H9 (cell line): ENCODE measurements around the gene ASIC3. TPM values are rescaled to one million over a fixed set of nuclear protein-coding genes. Genes with fewer than 3 reads are reported as not detected.

Source experiments
- DNase-seq: peaks from one replicate; pipeline ENCODE4 v3.0.0-alpha.2; 2017
- H2AFZ ChIP-seq: one replicate; pipeline ENCODE4 v1.6.1; 2013; ENCODE audit warnings: mild to moderate bottlenecking, low read length, control low read depth, moderate library complexity
- H2AK5ac ChIP-seq: 2 replicates; pipeline ENCODE4 v1.6.1; 2013; ENCODE audit warnings: low read length, control low read depth, mixed read lengths; ENCODE audit not compliant: insufficient read length
- H2BK120ac ChIP-seq: one replicate; pipeline ENCODE4 v1.6.1; 2013; ENCODE audit warnings: low read depth, mild to moderate bottlenecking, low read length, control low read depth, inconsistent platforms; ENCODE audit not compliant: poor library complexity, severe bottlenecking
- H2BK12ac ChIP-seq: 2 replicates; pipeline ENCODE4 v1.6.1; 2013; ENCODE audit warnings: low read length, control low read depth, mixed read lengths, low read depth; ENCODE audit not compliant: insufficient read length
- H2BK15ac ChIP-seq: 2 replicates; pipeline ENCODE4 v1.6.1; 2013; ENCODE audit warnings: low read depth, low read length, control low read depth
- H2BK20ac ChIP-seq: one replicate; pipeline ENCODE4 v1.6.1; 2013; ENCODE audit warnings: low read depth, mild to moderate bottlenecking, low read length, control low read depth, inconsistent platforms; ENCODE audit not compliant: poor library complexity, severe bottlenecking
- H2BK5ac ChIP-seq: 2 replicates; pipeline ENCODE4 v1.6.1; 2013; ENCODE audit warnings: low read length, control low read depth, mixed read lengths; ENCODE audit not compliant: insufficient read length
- H3K14ac ChIP-seq: 2 replicates; pipeline ENCODE4 v1.6.1; 2013; ENCODE audit warnings: low read length, control low read depth; ENCODE audit not compliant: insufficient read depth
- H3K18ac ChIP-seq: 2 replicates; pipeline ENCODE4 v1.6.1; 2013; ENCODE audit warnings: low read depth, mild to moderate bottlenecking, mixed read lengths, low read length, control low read depth; ENCODE audit not compliant: insufficient read length
- H3K23ac ChIP-seq: 2 replicates; pipeline ENCODE4 v1.6.1; 2013; ENCODE audit warnings: low read length, control low read depth, mixed read lengths, low read depth; ENCODE audit not compliant: insufficient read length
- H3K23me2 ChIP-seq: 2 replicates; pipeline ENCODE4 v1.6.1; 2013; ENCODE audit warnings: low read depth, mild to moderate bottlenecking, mixed read lengths, low read length, control low read depth; ENCODE audit not compliant: insufficient read length, poor library complexity, severe bottlenecking
- H3K27ac ChIP-seq: 2 replicates; pipeline ENCODE4 v1.5.1; 2013; ENCODE audit warnings: low read length, control low read depth, mixed read lengths, low read depth; ENCODE audit not compliant: insufficient read length
- H3K27me3 ChIP-seq: 2 replicates; pipeline ENCODE4 v1.6.1; 2013; ENCODE audit warnings: low read length, control low read depth, inconsistent platforms; ENCODE audit not compliant: insufficient read depth
- H3K4ac ChIP-seq: 2 replicates; pipeline ENCODE4 v1.6.1; 2013; ENCODE audit warnings: low read depth, mild to moderate bottlenecking, control low read depth, inconsistent platforms, low read length, moderate library complexity
- H3K4me1 ChIP-seq: 2 replicates; pipeline ENCODE4 v1.6.1; 2013; ENCODE audit warnings: low read length, control low read depth, inconsistent platforms; ENCODE audit not compliant: insufficient read depth
- H3K4me2 ChIP-seq: 2 replicates; pipeline ENCODE4 v1.6.1; 2013; ENCODE audit warnings: low read length, control low read depth, mixed read lengths; ENCODE audit not compliant: insufficient read length, insufficient read depth
- H3K56ac ChIP-seq: 2 replicates; pipeline ENCODE4 v1.6.1; 2013; ENCODE audit warnings: low read depth, mild to moderate bottlenecking, mixed read lengths, low read length, control low read depth; ENCODE audit not compliant: insufficient read length
- H3K79me1 ChIP-seq: 2 replicates; pipeline ENCODE4 v1.6.1; 2013; ENCODE audit warnings: low read depth, mild to moderate bottlenecking, moderate library complexity, low read length, control low read depth, inconsistent platforms; ENCODE audit not compliant: insufficient read depth, poor library complexity, severe bottlenecking
- H3K79me2 ChIP-seq: 2 replicates; pipeline ENCODE4 v1.6.1; 2013; ENCODE audit warnings: low read length, control low read depth, inconsistent platforms; ENCODE audit not compliant: insufficient read depth
- H3K9ac ChIP-seq: 2 replicates; pipeline ENCODE4 v1.6.1; 2013; ENCODE audit warnings: low read length, control low read depth, mixed read lengths; ENCODE audit not compliant: insufficient read length; ENCODE audit errors: extremely low read depth
- H3K9me3 ChIP-seq: one replicate; pipeline ENCODE4 v1.6.1; 2013; ENCODE audit warnings: low read depth, low read length, inconsistent platforms; ENCODE audit not compliant: control insufficient read depth
- H3T11ph ChIP-seq: one replicate; pipeline ENCODE4 v1.6.1; 2013; ENCODE audit warnings: mild to moderate bottlenecking, low read length, control low read depth, inconsistent platforms
- H4K20me1 ChIP-seq: one replicate; pipeline ENCODE4 v1.6.1; 2013; ENCODE audit not compliant: control insufficient read depth, insufficient read length, insufficient read depth
- H4K5ac ChIP-seq: 2 replicates; pipeline ENCODE4 v1.6.1; 2013; ENCODE audit warnings: low read depth, mild to moderate bottlenecking, mixed read lengths, low read length, control low read depth; ENCODE audit not compliant: insufficient read length
- H4K8ac ChIP-seq: replicated peaks from 2 replicates; pipeline ENCODE4 v1.6.1; 2013; ENCODE audit warnings: low read length, control low read depth, mixed read lengths, low read depth; ENCODE audit not compliant: insufficient read length
- H4K91ac ChIP-seq: 2 replicates; pipeline ENCODE4 v1.6.1; 2013; ENCODE audit warnings: low read depth, mild to moderate bottlenecking, moderate library complexity, mixed read lengths, low read length, control low read depth; ENCODE audit not compliant: insufficient read length
- H3K27ac Mint-ChIP-seq, 3 experiments: 2 replicates in 2 of 3; 3 replicates in 1 of 3; pipeline ENCODE4 v1.8.0; 2020 to 2021; ENCODE audit warnings: mixed read lengths in 3 of 3, mild to moderate bottlenecking in 1 of 3, moderate library complexity in 1 of 3
- H3K27me3 Mint-ChIP-seq: 2 replicates; pipeline ENCODE4 v1.8.0; 2021; ENCODE audit warnings: low read depth, mild to moderate bottlenecking, moderate library complexity, mixed read lengths
- H3K36me3 Mint-ChIP-seq, 3 experiments: 2 replicates in 2 of 3; 3 replicates in 1 of 3; pipeline ENCODE4 v1.8.0; 2020 to 2021; ENCODE audit warnings: low read depth in 3 of 3, mixed read lengths in 3 of 3; ENCODE audit not compliant: insufficient read depth in 1 of 3
- H3K4me1 Mint-ChIP-seq, 2 experiments: 2 replicates each; pipeline ENCODE4 v1.8.0; 2020; ENCODE audit warnings: mixed read lengths in 2 of 2
- H3K4me3 Mint-ChIP-seq, 2 experiments: 2 replicates in 1 of 2; 3 replicates in 1 of 2; pipeline ENCODE4 v1.8.0; 2020 to 2021; ENCODE audit warnings: mild to moderate bottlenecking in 2 of 2, mixed read lengths in 2 of 2, moderate library complexity in 1 of 2
- H3K9me3 Mint-ChIP-seq, 2 experiments: 2 replicates in 1 of 2; 3 replicates in 1 of 2; pipeline ENCODE4 v1.8.0; 2020; ENCODE audit warnings: mild to moderate bottlenecking in 2 of 2, mixed read lengths in 2 of 2, moderate library complexity in 1 of 2
- CTCF ChIP-seq: fragments of 200-600 bp; sonication (generic); conservative IDR thresholded peaks from 3 replicates; pipeline ENCODE4 v1.8.0; 2021; ENCODE audit warnings: antibody characterized with exemption, mild to moderate bottlenecking
- WGBS: extraction: QIAGEN DNeasy Blood & Tissue Kit; methylation state at CpG from one replicate; pipeline ENCODE4 v1.1.7; 2013; ENCODE audit warnings: missing lambda C conversion rate, low lambda C conversion rate, mixed read lengths; ENCODE audit not compliant: insufficient read length; ENCODE audit errors: extremely low coverage; 5-methylcytosine and 5-hydroxymethylcytosine counted together
- total RNA-seq: library from RNA; stranded (reverse); gene quantifications from 2 replicates; pipeline ENCODE4 v1.2.1, GENCODE V29; 2021

ASIC3 gene
- total RNA-seq, 1 experiment from 2014 or later, result 1.7 TPM

GRCh38 chr7:151070574-151070960, 22.2 kb downstream of the ASIC3 start:
- H4K91ac ChIP-seq, result no peak overlapping the region
- no peaks in the 10 kb centered on the region for H3K9me3 ChIP-seq
- no peaks in the 10 kb centered on the region for H3K79me1 ChIP-seq
- no peak overlapping the region for H2BK120ac ChIP-seq
- no peak overlapping the region for H4K5ac ChIP-seq
- no peak overlapping the region for H2BK20ac ChIP-seq
- H3K9ac ChIP-seq, result no peak overlapping the region
- H2BK5ac ChIP-seq, result no peak overlapping the region
- no peaks in the 10 kb centered on the region for H4K20me1 ChIP-seq
- H3K27me3 ChIP-seq, result no peaks in the 10 kb centered on the region
- no peak for TF ChIP-seq CTCF
- no peak overlapping the region for H3K14ac ChIP-seq
- no peak overlapping the region for H3K4me3 Mint-ChIP-seq
- no peak overlapping the region for H2AFZ ChIP-seq
- H3T11ph ChIP-seq, result no peak overlapping the region
- H3K27ac ChIP-seq, result no peak overlapping the region
- no peak overlapping the region for H3K4me2 ChIP-seq
- H3K9me3 Mint-ChIP-seq, result no peaks in the 10 kb centered on the region; a peak in 1 of 5 replicates
- H2BK12ac ChIP-seq, result no peak overlapping the region
- no peak overlapping the region for H4K8ac ChIP-seq
- no peaks in the 10 kb centered on the region for H3K27me3 Mint-ChIP-seq
- no peaks in the 10 kb centered on the region for H3K23me2 ChIP-seq
- no peak overlapping the region for H2AK5ac ChIP-seq
- H3K23ac ChIP-seq, result no peak overlapping the region
- no peaks in the 10 kb centered on the region for H3K79me2 ChIP-seq
- no peak overlapping the region for H3K56ac ChIP-seq
- H3K4ac ChIP-seq, result no peak overlapping the region
- no peak overlapping the region for H2BK15ac ChIP-seq
- no peak overlapping the region for H3K18ac ChIP-seq
- no CpG with 5 or more reads among the region's 15 CpGs for WGBS
- H3K36me3 Mint-ChIP-seq, result peaks cover 40 to 72% (median 67%) of the 10 kb centered on the region in 3 experiments; a peak in 6 of 7 replicates
- no peaks in the 10 kb centered on the region; the same call in 1 of the 2 replicates for H3K4me1 ChIP-seq
- H3K27ac Mint-ChIP-seq, result no peak overlapping the region
- no peak for DNase-seq
- peaks cover 12 to 13% of the 10 kb centered on the region in 2 experiments for H3K4me1 Mint-ChIP-seq
